Cortex of kidney (tissue), 1 donor: ENCODE data around the gene EPS8.
"Not testable (repeated sequence)": the region's sequence is repeated elsewhere in the genome, so short reads cannot be mapped to it uniquely, and the experiment has no call there.

Experiments used
- DNase-seq: peaks from one replicate; lab custom pipeline; 2025; lab: John Stamatoyannopoulos, UW

The EPS8 gene

DNA sequence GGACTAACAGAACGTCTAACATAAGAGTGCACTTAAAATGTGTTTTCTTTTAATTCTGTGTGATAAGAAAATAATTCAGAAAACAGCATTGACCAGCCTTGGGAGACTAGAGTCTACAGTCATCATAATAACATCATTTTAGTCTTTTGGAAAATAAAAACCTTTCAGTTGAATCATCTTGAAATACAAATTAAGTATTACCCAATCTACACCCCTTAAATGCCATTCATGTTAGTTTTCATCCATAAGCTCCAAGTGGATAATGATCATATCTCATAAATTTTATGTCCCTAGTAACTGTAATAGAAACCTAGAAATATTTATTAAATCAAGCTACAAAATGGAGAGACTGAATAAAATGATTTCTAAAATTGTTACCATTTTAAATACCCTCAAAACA, 32.4 kb downstream of the EPS8 start:
- DNase-seq, result no peak

DNA sequence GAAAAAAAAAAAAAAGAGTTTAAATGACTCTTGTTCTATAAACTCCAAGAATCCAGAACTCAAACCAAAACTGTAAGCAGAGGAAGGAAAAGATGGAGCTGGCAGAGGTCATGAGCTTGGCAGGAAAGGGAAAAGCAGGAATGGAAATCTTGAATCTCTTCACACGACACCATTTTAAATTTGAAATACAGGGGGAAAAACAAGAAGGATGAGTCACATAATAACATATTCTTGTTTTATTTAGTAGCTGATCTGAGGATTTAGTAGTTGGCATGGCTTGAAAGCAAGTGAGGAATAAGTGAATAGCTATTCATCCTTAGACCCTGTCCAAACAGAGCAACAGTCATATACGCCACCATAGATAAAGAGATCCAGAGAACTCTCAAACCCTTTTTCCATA, 35.0 kb downstream of the EPS8 start:
- no peak for DNase-seq

DNA sequence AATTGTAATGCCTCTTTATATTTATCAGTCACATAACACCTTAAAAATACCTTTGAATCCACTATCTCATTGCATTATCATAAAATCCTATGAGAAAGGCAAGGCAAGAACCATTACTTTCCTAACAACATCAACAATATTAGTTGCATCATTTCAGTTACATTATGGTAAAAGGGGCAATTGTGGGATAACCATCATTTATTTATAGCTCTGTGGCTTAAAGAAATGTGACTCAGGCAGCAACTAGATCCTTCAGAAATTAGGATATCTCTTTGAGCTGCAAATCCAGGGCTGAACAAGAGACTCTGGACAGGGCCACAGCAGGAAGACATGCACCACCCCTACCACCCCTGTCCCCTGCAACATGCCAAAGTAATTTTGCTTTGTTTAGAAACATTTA, 36.4 kb downstream of the EPS8 start:
- no peak for DNase-seq

DNA sequence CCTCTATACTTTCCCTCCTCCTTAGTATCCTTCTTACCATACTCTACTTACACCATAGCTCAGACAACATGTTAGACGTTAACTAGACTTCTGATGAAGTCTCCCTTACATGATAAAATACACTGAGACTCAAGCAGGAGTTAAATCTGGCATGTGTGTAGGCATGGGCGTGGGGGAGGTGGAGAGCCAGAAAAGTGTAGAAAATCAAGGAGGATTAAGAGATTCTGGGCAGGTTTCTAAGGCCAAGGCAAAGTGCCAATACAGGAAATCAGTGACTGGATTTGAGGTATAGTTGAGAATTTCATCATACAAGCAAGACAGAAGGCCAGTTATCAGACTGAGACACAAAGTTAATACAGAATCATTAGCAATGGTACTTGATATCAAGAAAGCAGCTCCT, 37.4 kb downstream of the EPS8 start:
- no peak for DNase-seq

DNA sequence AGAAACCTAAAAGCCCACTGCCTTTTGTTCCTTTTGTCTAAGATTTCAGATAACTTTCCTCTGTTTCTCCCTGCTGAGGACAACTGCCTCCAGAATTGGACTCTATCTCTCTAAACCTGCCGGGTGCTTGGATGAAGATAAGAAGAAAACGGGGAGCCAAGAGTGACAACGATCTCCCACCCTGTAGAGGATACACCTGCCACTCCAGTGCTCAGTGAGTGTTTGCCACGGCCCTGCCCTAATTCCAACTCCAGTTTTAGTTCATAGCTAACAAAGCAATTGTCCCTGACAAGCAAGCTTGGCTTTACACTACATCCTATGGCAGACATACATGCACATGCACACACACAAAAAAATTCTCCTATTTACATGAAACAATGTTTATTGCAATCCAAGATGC, 39.3 kb downstream of the EPS8 start:
- DNase-seq, result no peak

DNA sequence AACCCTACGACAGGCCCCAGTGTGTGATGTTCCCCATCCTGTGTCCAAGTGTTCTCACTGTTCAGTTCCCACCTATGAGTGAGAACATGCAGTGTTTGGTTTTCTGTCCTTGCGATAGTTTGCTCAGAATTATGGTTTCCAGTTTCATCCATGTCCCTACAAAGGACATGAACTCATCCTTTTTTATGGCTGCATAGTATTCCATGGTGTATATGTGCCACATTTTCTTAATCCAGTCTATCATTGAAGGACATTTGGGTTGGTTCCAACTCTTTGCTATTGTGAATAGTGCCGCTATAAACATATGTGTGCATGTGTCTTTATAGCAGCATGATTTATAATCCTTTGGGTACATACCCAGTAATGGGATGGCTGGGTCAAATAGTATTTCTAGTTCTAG, 47.3 kb downstream of the EPS8 start:
- not testable (repeated sequence) for DNase-seq

DNA sequence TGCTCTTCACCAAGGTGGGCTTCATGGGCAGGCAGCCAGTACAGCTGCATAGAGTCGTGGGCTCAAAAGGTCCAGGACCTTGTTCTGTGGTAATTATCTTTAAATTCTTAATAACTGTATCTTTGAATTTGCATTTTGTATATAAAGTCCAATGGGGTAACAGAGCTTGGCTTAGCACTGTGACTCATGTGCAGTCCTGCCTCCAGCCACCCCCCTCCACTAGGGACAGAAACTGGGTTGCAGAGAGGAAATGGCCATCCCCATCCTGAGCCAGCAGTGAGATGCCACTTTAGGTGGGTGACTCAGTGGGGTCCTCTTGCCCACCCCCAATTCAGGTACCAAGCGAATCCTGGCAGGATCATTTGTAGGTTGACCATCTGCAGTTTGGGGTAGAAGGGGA, 48.1 kb downstream of the EPS8 start:
- no peak for DNase-seq

DNA sequence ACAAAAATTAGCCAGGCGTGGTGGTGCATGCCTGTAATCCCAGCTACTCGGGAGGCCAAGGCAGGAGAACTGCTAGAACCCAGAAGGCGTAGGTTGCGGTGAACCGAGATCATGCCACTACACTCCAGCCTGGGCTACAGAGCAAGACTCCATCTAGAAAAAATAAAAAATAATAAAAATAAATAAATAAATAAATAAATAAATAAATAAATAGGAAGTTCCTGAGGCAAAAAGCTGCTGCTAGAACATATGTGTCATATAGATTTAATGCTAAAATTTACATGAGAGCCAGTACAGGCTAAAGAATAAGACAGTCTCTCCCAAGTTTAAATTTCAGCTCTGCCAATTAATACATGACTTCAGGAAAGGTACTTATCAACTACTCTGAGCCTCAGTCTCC, 48.8 kb downstream of the EPS8 start:
- DNase-seq, result not testable (repeated sequence)

DNA sequence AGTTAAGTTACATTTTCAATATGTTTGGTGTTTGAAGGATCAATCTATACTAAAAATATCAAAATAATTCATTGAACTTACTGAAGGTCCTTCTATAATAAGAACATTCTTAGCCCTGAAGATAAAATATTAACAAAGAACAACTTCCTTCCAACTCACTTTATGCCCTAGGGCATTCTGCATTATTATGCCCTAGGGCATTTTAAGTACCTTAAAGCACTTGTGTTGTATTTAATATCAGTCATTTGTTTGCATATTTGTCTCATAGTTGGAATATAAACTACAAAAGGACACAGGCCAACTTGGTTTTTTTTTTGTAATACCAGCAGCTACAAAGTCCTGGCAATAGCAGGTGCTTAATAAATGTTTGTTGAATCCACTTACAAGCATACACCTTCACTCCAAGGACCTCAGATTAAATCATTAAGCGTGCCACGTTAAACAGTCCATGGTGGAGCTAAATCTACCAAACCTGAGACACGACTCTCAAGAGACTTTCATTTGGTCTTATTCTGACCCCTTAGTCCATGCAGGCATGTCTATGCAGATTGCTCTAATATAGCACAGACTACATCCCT, 50.7 kb downstream of the EPS8 start:
- no peak for DNase-seq

DNA sequence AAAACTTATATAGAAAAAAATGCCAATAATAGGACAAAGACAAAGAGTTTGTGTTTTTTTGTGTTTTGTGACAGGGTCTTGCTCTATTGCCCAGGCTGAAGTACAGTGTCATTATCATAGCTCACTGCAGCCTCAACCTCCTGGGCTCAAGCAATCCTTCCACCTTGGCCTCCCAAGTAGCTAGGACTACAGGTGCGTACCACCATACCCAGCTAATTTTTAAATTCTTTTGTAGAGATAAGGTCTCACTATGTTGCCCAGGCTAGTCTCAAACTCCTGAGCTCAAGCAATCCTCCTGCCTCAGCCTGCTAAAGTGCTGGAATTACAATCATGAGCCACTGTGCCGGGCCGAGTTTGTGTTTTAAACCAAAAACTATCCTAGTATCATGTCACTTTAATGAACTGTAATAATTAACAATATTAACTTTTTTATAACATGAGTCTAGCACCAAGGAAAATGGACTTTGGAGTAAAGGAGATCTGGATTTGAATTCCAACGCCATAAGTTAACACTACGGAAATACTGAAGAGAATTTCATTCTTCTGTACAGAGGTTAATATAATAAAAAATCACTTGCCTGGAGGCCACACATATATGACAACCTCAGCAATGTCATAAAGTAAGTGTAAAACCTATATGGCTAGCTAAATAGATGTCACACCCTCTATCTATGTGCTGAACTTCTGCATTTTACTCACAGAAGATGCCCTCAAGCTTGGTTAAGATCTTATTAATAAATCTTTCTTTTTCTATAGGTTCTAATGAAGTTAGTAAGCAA, 53.2 kb downstream of the EPS8 start:
- DNase-seq, result no peak

DNA sequence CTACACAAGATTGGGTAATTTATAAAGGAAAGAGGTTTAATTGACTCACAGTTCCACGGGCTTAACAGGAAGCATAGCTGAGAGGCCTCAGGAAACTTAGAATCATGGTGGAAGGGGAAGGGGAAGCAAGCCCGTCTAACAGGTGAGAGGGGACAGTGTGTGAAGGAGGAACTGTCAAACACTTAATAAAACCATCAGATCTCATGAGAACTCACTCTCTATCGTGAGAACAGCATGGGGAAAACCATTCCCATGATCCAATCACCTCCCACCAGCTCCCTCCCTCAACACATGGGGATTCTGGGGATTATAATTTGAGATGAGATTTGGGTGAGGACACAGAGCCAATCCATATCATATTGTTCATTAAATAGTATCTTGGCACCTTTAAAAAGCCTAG, 56.1 kb downstream of the EPS8 start:
- no peak for DNase-seq

DNA sequence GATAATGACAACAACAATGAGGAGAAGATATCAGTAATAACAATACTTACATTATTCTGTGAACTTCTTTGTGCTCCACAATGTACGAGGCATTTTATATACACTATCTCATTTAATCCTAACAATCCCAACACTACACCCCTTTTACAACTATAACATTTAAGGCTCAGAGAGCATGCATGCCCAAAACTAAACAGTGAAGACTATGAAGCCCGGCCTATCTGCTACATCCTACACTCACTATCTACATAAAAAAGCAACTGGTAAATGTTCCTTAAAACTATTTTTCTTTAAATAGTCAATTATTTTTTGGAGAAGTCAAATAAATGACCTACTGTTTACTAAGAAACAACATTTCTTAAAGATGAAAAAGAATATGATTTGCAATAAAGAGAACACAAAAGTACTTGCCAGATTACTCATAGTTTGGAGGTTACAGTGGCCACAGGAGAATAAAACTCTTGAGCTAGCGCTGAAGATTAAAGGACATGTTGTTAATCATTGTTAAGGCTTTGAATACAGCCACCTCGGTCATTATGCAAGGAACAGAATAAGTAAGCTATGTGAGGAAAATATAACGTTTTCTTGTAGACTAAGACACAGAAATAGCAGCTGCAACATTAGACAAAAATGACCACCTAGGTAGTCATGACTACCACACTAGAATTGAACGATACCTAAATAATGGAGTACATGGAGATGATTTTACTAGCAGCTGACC, 56.7 kb downstream of the EPS8 start:
- no peak for DNase-seq

DNA sequence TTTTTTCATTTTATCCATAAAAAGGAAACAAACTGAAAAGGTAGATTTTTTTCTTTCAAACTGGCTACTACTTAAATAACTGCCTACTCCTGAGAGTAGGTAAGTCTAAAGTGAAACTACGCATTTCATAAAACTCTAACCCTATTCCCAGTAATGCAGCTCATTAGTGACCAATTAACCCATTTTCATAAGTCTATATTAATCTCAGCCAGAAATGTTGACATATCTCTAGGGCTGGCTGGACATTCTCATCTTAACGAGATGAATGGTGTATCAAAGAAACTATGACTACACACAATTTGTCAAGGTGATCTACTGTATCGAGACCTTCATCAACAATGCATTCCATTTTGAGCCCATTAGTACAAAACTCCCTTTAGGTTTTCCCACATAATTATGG, 57.2 kb downstream of the EPS8 start:
- no peak for DNase-seq

DNA sequence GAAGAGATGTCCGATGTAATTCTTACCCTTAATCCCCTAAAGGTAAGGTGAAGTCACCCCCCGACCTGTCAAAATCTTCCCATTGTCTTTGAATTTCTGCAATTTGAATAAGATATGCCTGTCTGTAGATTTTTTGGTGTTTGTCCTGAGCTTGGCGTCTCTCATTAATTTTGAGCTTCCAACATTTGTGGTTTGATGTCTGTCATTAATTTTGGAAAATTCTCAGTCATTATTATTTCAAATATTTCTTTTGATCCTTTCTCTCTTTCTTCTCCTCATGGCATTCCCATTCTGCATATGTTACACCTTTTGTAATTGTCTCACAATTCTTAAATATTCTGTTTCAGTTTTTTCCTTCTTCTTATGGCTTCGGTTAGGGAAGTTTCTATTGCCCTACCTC, 60.1 kb downstream of the EPS8 start:
- no peak for DNase-seq

DNA sequence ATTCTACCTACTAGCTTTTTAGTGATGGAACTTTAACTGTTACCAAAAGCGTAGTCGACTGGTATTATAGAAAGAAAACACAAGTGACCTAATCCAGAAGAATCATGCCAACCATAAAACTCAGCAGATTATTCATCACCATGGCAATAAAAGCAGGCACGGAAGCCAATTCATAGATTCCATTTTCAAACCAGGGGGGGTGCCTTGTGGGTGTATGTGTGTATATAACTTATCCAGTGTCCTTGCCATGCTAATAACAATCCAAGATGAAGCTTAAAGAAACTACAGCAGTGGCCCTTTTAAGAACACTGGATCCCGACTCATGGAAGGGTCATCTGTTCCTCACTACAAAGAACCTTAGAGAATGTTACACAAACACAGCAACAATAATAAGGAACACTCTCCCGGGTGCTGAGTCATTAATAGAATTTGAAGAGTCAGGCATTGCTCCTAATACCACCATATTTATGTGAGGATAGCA, 61.0 kb downstream of the EPS8 start:
- DNase-seq, result no peak

DNA sequence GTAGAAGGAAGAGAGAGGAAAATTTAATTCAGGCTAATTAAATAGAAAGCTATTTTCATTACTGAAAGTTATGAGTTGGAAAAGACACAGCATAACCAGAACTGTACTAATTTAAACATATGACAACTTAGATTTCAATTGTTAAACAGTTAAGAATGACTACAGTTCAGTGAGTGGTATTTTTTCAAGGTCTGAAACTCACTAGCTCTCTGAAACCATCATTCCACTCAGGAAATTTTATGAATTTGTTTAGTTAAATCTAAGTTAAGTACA, 62.4 kb downstream of the EPS8 start:
- no peak for DNase-seq

DNA sequence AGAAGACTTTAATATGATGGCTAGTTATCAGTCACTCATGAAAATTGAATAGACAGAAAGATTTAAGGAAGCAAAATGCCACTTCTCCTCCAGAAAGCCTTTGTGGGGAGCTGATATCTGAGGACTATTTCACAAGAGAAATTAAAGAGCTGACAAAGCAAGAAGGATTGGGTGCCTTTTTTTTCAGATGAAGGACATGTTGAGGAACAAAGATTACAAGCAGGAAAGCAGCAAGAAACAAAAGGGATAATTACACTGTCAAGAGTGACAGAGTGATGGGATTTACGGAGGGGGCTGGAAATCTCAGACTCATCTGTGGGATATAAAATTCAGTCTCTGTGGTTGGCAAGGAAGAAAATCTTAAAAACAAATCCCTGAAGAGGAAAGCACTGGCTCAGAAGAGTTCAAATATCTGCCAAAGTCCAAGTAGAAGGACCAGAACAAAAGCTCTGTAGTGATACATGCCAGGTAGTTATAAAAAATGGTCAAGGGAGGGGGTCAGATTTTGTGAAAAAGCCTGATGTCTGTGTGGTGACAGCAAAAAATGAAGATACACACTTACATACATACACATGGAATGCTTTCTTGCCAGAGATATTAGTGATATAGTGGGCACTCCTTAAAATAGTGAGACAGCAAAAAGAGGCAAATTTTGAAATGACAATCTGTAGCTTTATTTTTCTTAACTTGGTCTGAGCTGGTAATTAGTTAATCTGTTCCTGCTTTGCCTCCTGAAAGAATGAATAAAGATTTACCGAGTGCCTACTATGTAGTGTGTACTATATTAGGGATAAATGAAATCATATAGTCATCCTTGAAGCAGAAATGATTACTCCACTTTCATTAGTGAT, 62.9 kb downstream of the EPS8 start:
- DNase-seq, result no peak

DNA sequence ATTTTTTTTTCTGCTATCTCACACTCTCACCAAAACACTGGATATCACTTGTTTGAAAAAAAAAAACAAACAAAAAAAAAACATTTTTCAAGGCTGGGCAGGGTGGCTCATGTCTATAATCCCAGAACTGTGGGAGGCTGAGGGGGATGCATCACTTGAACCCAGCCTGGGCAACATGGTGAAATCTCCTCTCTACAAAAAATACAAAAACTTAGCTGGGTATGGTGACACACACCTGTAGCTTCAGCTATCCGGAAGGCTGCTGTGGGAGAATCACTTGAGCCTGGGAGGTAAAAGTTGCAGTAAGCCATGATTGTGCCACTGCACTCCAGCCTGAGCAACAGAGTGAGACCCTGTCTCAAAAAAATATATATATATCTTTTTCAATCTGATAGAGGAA, 66.2 kb downstream of the EPS8 start:
- no peak for DNase-seq

DNA sequence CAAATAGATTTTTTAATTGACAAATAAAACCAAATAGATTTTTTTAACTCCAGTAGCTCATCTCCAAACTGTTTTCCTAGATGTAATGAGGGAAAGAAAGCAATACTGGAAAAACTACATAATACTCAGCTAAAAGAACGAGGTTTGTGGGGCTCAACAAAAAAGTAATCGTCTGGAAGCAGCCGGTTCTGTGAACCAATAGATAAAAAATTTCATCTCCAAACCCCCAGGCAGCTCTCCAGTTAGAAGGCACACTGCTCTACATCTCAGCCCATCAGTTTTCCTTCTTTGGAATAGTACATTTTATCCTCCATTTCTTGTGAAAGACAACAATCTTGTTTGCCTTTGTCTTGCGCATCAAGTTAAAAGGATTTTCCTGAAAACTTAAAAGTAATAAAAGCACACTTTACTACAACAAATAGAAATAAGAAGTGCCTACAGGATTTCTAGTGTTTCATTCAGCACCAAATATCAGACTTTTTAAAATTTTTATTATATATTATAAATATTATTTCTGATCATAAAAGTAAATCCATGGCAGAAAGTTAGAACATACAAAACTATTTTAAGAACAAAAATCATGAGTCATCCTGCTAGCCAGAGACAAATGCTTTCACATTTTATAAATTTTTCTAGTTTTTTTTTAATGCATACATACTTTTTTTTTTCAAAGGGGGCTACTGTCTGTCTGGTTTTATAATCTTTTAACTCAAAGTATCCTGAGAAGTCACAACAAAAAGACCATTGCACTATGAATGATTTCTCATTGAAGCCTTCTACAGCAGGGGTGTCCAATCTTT, 67.7 kb downstream of the EPS8 start:
- DNase-seq, result no peak

DNA sequence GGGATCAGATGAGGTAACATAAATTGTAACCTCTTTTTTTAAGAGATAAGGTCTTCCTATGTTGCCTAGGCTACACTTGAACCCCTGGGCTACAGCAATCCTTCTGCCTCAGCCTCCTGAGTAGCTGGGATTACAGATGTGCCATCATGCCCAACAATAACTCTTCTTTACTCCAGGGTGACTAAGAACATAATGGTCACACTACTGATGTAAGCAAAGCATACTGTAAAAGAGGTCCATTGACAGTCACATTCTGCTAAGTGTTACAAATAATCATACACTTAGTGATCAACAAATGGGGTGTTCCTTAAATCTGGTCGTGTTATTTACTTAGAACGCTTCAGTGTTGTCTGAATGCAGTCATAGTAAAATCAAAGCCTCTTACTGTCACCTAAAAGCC, 68.9 kb downstream of the EPS8 start:
- no peak for DNase-seq

DNA sequence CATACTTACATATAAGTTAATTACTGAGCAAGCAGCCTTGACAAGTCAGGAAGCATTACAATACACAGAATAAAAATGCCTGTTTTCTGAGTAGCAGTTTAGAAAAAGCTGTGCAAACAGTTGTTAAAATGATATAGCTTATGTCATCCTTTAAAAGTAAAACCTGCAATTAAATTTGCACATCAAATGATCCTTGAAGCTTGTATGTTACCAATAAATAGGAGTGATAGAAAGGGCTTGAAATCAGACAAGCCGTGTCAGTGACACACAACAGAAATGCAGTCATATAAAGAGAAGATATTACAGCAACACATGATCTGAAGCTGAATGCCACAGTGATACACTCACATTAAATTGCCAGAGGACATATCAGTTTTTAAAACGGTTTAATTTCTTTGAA, 70.0 kb downstream of the EPS8 start:
- no peak for DNase-seq
